GM21423 (cell line): ENCODE data around the gene HOXB5.

ENCODE experiments used
- ATAC-seq: cut with Tn5 transposase; IDR thresholded peaks from one replicate; pipeline ENCODE4 v1.9.1; 2021; ENCODE audit warnings: mild to moderate bottlenecking, moderate library complexity; ENCODE audit not compliant: unreplicated experiment

The HOXB5 gene

DNA sequence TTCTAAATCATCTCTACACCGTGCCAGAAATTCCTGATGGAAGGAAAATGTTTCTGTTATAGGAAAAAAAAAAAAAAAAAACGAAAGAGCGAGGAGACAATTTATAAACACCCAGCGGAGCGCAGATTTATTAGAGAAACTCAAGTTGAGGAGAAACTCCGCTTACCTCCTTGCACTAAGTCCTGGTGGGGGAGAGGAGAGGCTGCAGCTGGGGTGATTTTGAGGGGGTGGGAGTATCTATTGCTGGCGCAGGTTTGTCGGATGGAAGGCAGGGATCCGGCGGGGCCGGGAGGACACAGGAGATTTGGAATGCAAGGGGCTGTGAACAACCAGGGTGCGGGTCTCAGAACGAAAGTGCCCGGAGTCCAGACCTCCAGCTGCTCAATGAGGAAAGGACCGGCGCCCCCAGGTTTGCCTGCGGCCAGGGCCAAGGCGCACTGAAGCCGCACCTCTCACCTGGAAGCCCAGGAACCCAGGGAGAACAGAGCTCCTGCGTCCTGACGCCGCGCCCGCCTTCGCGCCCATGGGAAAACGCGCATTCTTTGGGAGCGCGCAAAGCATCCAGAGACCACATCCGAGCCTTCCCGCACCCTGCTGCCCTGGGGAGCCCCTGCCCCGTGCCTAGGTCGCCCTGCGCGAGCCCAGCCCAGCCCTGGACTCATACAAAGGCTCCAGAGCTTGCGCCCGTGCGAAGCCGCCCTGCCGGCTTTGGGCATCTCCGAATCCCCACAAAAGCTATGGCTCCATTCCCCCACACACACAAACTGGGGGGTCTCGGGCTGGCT, 24.1 kb upstream of the HOXB5 start:
- no peak for ATAC-seq

DNA sequence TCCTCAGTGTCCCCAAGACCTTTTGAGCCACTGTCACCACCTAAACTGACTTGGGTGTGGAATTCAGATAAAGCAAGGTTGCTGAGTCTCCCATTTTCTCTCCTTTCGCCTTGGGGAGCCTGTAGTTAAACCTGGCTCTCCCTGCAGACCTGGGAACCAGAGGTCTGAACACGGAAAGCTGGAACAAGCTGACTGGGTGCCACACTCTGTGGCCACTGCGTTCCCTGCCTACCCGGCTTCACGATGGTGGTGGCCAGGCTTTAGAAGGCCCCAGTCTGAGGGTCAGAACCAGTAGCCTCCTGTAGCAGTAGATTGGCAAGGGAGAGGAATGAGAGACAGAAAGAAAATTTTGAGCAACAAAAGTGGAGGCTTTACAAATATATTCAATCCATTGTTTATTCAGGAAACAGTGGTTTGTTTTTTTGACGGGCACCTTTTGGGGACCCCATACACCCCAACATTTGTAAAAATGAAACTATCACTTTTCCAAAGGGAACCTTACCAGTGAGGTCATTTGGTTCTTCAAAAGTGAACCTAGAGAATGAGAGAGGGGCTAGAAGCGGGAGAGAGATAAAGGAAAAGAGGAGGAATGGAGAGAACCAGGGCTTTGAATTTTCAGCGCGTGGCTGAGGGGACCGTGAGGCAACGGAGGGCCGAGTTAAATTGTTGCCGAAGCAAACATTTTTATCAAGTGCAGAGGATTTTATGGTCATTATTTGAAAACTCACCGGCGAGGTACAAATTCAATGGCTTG, 23.3 kb upstream of the HOXB5 start:
- ATAC-seq: no peak

DNA sequence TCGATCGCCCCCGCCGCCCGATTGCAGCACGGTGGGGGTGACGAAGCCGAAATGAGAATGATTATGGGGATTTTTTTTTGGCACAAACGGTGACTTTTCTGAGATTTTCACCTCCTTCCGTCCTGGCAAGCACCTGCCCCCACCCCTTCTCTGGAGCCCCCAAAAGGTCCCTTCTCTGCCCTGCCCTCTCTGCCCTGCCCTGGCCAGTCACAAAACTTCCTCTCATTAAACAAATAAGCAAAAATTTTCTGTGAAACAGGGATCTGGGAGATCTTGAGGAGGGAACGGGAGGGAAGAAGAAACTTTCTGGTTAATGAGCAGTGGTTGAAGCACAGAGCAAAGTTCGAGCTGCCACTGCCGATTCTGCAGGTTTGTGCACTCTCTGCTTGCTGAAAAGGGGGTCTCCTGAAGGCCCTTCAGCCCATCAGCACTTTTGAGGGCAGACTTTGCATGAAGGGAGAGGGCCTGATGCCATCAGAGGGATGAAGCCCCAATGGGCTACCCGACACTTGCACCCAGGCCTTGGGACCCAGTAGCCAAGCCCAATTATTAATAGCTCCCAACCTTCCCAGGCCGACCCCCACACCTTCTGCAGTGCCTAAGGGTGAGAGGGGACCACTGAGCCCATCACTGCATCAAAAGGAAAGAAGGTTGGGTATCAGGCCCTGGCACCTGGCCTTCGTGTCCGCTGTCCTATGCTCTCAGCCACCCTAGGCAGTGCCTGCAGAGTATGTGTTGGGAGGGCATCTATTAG, 22.6 kb upstream of the HOXB5 start:
- ATAC-seq: no peak

DNA sequence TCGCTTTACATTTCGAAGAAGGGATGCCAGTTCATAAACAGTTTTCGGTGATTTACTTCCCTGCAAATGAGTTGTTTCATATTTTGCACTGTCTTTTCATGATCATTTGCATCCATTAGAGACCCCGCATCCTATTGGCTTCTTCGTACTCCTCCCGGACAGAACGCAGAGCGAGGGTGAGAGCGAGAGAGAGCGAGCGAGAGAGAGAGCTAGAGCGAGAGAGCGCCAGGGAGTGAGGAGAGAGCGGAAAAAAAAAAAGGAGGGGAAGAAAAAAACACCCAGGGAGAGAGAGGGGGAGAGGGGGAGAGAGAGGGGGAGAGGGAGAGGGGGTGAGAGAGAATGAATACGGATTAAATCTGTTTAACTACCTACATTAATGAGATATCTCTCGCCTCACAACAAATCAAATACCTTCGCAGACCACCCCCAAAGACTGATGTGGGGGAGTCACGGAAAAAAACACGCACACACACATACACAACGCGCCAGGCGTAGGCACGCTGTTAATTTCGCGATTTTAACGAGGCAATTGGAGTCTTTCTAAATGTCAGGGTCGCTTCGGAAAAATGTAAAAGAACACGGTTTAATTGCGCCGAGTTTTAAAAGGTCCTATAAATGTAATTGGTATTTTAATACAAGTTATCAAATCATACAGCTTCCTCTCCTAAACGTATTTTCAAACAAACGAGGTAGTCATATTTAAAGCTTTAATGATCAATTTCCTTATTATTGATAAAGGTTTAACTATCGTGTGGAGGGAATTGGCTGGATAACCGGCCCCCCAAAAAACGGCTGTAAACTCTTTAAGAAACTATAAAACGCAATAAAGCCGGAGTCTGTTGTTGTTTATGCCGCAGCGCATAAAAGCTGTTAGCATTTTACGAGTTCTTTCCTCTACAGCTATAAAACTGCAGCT, 21.7 kb upstream of the HOXB5 start, which contains the start of gene HOXB8:
Gene HOXB8 (minus strand): TSS at position 246 of the 916 bp plus-strand sequence. CDS start 588 bp downstream, outside the sequence.
- no peak for ATAC-seq

DNA sequence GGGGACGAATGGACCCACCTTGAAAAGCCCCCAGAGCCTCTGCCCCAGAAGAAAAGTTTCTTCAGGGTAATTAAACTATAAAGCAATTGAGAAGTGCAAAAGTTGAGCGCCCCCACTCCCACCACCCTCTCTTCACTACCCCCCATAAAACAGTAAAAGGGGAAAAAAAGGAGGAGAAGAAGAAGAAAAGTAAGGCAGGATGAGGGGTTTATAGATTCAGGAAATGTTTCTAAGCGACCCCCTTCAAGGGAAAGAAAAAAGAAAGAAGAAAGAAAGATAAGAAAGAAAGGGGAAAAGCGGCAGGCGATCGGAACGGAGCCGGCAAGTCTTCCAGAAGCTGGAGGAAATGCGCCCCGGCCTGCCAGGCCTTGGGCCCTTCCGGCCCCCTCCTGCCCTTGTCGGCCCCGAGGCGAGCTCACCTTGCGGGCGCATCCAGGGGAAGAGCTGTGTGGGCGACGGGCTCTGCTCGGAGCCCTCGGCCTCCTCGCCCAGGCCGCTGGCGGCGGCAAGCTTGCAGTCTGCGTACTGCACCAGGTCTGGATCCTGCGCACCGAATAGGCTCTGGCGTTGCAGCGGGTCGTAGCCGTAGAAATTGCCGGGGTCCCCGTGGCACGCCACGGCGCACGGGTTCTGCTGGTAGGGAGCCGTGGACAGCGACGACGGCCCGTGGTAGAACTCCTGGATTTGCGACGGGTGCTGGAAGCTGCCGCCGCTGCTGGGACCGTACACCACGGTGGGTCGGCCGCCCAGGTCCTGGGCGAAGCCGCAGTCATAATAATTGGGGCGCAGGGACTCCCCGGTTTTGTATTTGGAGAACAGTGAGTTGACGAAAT, 20.5 kb upstream of the HOXB5 start:
- ATAC-seq: no peak

DNA sequence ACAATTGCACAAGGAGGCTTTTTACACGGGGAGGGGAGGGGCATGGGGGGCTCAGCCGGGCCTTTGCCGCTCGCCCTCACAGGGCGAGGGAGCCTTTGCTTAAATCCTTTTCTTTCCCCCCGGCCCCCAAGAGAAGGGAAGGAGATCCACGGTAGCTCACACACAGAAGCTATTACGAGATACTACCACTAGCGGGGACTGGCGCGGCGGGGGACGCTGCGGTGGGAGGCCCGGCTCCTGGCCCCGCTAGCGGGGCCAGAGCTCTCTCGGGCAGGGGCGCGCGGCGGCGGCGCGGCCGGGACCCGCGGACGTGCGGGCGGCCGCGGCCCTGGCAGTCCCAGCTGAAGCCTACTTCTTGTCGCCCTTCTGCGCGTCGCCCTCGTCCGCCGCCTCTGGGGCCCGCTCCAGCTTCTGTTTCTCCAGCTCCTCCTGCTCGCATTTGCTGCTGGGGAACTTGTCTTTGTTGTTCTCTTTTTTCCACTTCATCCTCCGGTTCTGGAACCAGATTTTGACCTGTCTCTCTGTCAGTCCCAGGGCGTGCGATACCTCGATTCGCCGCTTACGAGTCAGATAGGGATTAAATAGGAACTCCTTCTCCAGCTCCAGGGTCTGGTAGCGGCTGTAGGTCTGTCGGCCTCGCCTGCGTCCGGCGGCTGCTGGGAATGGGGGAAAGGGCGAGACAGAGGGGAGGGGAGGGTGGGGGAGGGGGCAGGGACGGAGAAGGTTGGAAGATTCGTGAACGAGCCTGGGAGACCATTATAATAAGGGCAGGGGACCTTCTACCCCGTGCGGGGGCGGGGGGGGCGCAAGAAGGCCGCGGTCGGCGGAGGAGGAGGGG, 19.5 kb upstream of the HOXB5 start:
- no peak for ATAC-seq

DNA sequence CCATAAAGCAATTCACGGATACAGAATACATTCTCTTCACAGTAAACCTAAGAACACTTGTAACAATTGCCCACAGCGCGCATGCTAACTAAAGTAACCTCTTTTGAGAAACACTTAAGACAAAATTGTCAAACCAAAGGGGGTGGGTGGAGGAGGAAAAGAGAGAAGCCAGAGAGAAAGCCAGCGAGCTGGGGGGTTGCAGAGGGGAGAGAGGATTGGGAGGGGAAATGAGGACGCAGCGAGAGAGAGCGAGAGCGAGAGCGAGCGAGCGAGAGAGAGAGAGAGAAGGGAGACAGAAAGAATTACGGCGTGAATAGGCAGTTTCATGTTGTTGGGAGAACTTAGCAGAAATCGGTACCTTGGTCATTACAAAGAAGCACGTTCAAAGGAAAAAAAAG, 18.9 kb upstream of the HOXB5 start:
- no peak for ATAC-seq

DNA sequence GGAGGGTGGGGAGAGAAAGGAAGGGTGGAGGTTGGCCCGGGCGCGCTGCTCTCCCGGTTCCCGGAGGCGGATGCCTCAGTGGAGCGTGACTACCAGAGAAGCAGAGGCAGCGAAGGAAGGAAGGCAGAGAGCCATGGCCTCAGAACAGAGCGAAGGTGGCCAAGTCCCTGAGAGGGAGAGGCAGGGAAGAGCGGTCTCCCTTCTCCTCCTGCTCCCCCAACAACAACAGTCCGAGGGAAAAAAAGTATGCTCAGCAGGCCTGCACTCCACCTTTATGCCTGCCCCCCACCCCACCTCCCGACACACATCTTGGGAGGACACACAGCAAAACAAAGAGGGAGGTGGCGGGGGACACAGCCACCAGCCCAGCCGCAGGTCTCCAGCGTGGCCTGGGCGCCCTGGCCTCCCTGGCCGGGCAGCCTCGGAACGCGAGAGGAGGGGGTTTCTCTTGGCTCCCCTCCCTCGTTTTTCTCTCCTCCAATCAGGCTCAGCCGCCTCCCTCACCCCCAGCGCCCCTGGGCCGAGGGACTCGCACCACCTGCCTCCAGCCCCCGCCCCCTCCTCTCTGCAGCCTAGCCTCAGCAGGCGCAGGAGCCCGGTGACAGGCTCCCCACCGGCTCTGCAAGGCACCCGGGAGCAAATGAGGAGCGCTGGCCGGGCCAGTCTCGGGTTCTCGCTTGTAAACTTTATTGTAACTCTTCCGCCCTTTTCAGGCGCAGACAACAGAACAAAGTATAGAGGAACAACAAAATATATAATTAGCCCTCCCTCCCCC, 18.3 kb upstream of the HOXB5 start:
- no peak for ATAC-seq

DNA sequence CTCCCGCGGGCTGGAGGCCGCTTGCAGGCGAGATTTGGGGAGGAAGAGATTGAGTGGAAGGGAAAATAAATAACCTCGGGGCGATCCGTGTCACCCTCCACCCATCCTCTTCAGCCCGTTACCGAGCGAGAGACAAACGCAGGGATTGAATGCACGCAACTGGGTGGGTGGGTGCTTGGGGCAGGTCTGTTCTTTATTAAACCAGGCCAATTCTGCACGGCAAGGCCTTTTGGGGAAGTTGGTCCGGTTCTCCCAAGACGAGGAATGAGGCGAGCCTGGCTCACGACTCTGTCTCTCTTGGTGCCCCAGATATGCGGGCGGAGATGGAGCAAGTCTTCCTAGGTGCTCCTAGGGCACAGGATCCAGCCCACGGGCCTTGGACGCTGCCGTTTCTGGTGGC, 17.6 kb upstream of the HOXB5 start:
- no peak for ATAC-seq

DNA sequence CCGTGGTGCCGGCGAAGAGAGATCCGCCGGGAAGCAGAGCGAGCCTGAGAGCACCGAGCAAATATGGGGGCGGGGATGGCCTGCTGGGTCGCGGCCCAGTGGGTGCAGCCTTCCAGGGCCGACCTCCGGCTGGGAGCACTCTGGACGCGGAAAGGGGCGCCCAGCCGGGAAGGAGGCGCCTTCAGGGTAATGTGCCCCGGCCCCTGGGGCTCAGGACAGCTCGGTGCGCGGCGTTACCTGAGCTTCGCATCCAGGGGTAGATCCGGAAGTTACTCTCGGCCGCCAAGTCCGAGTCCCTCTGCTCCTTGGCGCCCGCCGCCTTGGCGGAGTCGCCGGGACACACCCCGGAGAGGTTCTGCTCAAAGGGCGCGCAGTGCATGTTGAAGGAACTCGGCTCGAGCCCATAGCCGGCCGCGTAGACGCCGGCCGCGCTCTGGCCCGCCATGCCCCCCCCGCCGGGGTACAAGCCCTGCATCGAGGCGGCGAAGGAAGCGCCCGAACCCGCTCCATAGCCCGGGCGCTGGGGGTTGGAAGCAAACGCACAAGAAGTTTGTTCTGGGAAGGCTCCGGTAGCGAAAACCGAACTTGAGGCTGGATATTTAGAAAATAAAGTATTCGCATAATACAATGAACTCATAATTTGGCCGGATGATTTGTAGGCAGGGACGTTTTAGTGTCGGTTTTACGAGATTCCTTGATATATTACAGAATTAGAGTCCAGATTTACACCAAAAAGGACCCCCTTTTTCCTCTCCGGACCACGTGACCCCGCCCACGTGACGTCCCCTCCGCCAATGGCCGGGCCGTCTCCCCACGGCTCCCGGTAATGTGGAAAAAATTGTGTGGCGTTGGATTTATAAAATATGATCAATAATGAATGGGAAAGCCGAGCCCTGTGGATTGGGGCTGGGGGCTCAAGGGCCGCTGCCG, 17.0 kb upstream of the HOXB5 start, which contains the start of gene HOXB7:
Gene HOXB7 (minus strand): TSS at position 736 of the 930 bp plus-strand sequence. CDS start 99 bp downstream, at position 637.
- no peak for ATAC-seq

DNA sequence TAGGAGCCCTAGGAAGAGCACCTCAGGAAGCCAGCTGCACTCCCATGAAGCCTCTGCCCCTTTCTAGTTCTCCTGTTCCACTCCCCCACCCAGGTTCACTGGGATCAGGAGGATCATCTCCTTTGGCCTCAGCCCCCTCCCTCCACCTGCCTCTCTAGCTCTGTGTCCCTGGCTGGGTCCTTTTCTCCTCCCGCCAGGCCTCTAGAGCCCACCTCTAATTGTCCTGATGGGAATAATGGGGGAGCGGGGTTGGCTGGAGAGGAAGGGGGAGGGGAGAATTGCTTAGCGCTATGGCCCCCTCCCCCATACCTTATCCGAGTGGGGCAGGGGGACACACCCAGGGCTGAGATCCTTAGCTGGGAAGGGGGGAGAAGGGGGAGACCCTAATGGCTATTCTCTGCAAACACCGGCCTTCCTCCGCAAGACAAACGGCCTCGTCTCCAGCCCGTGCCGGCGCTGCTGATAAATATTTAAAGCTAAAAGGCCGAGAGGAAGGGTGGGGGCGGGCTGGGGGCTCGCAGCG, 16.2 kb upstream of the HOXB5 start:
- no peak for ATAC-seq

DNA sequence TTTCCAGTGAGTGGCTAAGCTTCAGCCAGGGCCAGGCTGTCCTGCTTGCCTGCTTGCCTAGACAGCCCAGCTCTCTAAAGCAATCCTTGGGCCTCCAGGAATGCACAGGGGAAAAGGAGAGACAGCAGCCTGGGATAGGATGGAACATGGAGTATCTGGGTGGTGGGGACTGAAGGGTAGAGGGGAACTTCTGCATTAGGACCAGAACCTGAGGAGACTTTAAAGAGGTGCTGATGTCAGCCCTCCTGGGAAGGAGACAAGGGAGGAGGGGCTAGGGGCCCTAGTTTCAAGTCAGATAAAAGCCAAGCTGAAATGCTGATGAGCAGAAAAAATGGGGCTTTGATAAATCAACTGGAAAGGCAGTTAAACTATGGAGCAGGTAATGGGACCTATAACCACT, 15.5 kb upstream of the HOXB5 start:
- no peak for ATAC-seq

DNA sequence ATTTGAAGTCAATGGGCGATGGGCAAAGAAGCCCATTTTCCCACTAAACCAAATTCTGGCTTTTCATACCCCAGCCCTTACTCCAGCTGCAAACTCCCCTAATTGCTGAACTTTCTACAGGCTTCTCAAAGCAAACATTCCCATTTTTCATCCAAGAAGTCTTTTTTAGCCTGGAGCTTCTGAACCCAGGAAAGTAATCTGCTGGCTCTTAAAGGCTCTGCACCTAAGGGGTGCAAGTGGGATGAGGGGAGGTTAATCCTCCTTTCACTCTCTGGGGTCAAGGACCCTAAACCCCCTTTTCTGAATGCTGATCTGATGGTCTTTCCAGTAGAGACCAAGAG, 14.9 kb upstream of the HOXB5 start:
- no peak for ATAC-seq

DNA sequence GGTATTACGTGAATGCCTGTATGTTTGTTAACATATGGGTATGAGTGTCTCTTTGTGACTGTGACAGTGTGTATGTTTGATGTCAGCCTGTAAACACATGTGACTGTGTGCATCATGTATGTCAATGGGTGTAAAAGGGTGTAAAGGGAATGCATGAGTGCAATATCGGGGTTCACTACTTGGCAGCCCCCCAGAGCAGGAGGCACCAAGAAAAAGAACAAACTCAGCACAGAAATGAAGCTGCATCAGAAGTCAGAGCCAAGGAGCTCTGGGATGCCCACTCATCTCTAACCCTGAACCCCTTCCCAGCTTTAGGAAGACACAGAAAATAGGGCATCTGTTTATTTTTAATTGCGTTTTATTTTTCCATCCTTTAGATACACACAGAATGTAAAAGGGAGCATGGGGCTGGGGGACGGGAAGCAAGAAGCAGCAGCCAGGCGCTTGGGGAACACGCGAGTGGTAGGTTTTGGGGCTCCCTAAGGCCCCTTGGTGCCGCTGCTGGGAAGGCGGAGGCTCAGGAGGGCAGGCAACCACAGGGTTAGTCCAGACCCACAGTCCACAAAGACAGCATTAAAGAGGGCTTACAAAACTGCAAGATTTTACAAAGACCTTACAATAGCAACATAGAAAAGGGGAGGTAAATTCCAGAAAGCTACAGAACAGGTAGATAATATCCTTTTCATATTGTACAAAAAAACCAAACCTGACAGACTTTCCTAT, 13.5 kb upstream of the HOXB5 start:
- ATAC-seq: no peak

DNA sequence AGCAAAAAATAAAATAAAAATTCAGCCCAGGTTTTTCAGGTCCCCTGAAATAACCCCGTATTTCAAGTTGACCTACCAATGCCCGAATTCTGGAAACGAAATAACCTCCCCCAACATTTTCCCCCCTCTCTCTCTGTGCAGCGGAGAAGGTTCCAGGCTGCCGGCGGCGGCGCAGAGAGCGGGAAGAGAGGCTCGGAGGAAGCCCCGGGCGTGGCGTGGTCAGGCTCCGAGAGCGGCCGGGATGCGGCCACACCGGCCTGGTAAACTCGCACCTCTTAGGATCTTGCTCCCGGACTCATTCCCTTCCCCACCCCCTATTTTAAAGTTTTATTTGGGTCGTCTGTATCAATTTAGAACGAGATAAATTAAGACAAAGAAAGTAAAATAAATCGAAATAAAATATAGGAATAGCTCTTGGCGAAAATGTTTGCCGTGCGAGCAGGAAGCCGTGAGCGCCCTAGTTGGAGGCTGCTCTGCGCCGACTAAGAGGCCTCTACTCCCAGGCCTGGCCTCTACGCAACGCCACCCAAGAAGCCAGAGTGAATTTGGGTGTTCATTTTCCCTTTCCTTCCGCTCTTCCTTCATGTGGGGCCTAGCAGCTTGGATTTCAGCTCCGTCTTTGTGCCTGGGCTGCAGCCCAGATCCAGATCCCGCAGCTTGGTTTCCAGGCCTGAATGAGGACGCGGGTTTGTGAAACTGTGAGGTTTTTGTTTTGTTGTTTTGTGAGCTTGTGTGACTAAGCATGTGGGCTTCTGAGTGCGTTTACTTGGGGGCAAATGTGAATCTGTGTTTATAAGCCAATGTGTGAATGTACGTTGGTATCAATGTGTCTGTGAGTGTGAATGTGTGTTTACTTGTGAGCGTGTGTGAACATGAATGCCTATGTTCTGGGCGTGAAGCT, 12.7 kb upstream of the HOXB5 start:
- ATAC-seq: no peak
